ENCODE measurements around the gene GREB1. TPM values are rescaled to one million over a fixed set of nuclear protein-coding genes. Genes with fewer than 3 reads are reported as not detected.

The GREB1 gene
- total and polyA plus RNA-seq, 2 of the 4 experiments (the other 2 are of a cell fraction), result 0.05 TPM; not detected in 1

DNA sequence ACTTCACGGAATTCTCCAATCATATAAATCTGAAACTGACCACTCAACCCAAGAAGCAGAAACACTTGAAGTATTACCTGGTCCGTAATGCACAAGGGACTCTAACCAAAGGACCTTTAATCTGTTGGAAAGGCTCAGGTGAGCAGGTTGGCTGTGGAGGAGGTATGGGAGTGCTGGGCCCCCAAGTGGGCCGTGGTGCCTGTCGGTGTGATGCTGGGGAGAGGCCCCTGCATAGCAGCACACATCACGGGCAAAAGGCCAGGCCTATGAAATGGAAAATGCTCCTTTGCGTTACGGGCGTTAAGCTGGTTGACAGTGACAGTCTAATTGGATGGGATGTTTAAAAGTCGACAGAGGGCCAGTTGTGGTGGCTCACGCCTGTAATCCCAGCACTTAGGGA, 42.6 kb downstream of the GREB1 start:
- intact Hi-C loops (cut with micrococcal nuclease), result no loop called here
- ChIA-PET POLR2A (ENCODE audit: unreplicated experiment) (no interaction called here), CTCF (no interaction called here)
- Histone ChIP-seq H4K8ac (ENCODE audit: low read depth in 2 of 2, low read length in 2 of 2) (no peak overlapping the region), H4K5ac (ENCODE audit: low read depth, low read length) (no peak overlapping the region), H3K36me3 (ENCODE audit: control insufficient read depth, insufficient read depth, low read length) (no peaks in the 10 kb centered on the region), H3K4me2 (ENCODE audit: low read depth, low read length) (no peak overlapping the region), H3K9me1 (ENCODE audit: insufficient read depth, low read length) (0 out of 2 replicates have a peak, but pooled peaks cover 9% of the 10 kb centered on the region), H4K91ac (ENCODE audit: insufficient read depth, low read depth, low read length) (no peak overlapping the region), H3K9me3 (ENCODE audit: control insufficient read depth, insufficient read depth, low read length) (no peaks in the 10 kb centered on the region), H2AK9ac (replicated peaks; ENCODE audit: low read depth, low read length, poor library complexity) (no peak overlapping the region), H2AFZ (replicated peaks; ENCODE audit: low read length, poor library complexity) (peak overlapping the region; percentile 52), H2BK5ac (ENCODE audit: low read depth, low read length, poor library complexity, severe bottlenecking) (no peak overlapping the region), H3K23ac (ENCODE audit: low read depth, low read length) (no peak overlapping the region), H4K20me1 (ENCODE audit: insufficient read depth, low read length) (no peaks in the 10 kb centered on the region), H2BK20ac (ENCODE audit: low read depth, low read length) (no peak overlapping the region), H3K27me3 (ENCODE audit: control insufficient read depth, insufficient read depth, low read length) (peaks cover 26% of the 10 kb centered on the region), H3K4me3 (ENCODE audit: insufficient read depth, low read depth, low read length) (no peak overlapping the region), H3K56ac (ENCODE audit: extremely low read depth, insufficient read depth, low read length) (no peak overlapping the region), H3K27ac (ENCODE audit: insufficient read depth, low read length) (no peak overlapping the region), H3K9ac (ENCODE audit: low read depth, low read length) (no peak overlapping the region), H3K4ac (ENCODE audit: low read depth, low read length) (no peak overlapping the region), H3K18ac (ENCODE audit: low read depth, low read length) (no peak overlapping the region), H3K14ac (replicated peaks; ENCODE audit: low read depth, low read length) (no peak overlapping the region), H2BK15ac (ENCODE audit: low read depth, low read length) (no peak overlapping the region), H2BK120ac (ENCODE audit: low read depth, low read length) (no peak overlapping the region), H3K79me1 (ENCODE audit: low read depth in 1 of 2, low read length in 2 of 2) (no peaks in the 10 kb centered on the region), H3K4me1 (ENCODE audit: control insufficient read depth, insufficient read depth, low read length) (peaks cover 7% of the 10 kb centered on the region), H2AK5ac (ENCODE audit: low read depth, low read length) (no peak overlapping the region)
- no peak for TF ChIP-seq USF2 (IDR thresholded peaks at IDR 0.05; ENCODE audit: low read depth, low read length)
- TF ChIP-seq MAZ (IDR thresholded peaks at IDR 0.05; ENCODE audit: borderline replicate concordance, low read depth, low read length), result no peak
- no peak for TF ChIP-seq NFE2L2 (IDR thresholded peaks at IDR 0.05; ENCODE audit: low read depth, low read length)
- TF ChIP-seq RFX5 (IDR thresholded peaks at IDR 0.05; ENCODE audit: low read depth, low read length), result no peak
- no peak for TF ChIP-seq BHLHE40 (IDR thresholded peaks at IDR 0.05; ENCODE audit: low read depth, low read length)
- TF ChIP-seq RAD21 (IDR thresholded peaks at IDR 0.05; ENCODE audit: low read length), result no peak
- dilution Hi-C loops (cut with HindIII; ENCODE audit: low sequenced_read_pairs, unreplicated experiment), result no loop called here
- no peak for ATAC-seq (ENCODE audit: low read depth)
- BruUV-seq (replicated peaks), result no TSS peak
- no peak for DNase-seq
- WGBS, 2 experiments (ENCODE audit: extremely low coverage in 2 of 2, insufficient read length in 1 of 2), result 76% methylated on average over 3 of the region's 10 CpGs; no CpG with 5 or more reads in 1 of the 2 experiments
- in situ Hi-C loops (cut with MboI; ENCODE audit: low sequenced_read_pairs), result no loop called here

Data from IMR-90 (cell line).